Left forelimb (tissue), 1 donor: ENCODE results near the gene EPS8.

Experiments used
- DNase-seq: peaks from one replicate; pipeline ENCODE4 v3.0.0-alpha.2; 2018; ENCODE audit warnings: low spot score

Gene EPS8

DNA sequence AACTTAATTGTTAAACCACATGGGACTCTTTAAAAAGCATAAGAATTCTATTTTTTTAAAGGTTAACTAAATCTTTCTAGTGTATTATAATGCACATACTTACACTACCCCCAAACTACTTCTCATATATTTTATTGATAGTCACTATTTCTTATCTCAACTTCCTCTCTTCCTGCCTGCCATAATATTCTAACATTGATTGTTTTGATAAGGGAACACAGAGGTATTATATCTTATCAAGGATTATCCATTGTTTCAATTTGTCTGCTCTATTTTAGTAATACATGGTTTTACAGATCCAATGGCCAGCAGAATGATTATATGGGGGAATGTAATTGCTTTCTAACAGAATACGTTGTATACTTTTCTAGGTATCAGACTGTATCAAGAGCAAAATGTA, 98.9 kb downstream of the EPS8 start:
- DNase-seq: no peak

GRCh38 chr12:15689751-15690191, 99.4 kb downstream of the EPS8 start:
- no peak for DNase-seq

GRCh38 chr12:15688838-15689625, 100.2 kb downstream of the EPS8 start:
- DNase-seq: no peak

GRCh38 chr12:15688202-15688736, 100.9 kb downstream of the EPS8 start:
- DNase-seq: no peak

DNA sequence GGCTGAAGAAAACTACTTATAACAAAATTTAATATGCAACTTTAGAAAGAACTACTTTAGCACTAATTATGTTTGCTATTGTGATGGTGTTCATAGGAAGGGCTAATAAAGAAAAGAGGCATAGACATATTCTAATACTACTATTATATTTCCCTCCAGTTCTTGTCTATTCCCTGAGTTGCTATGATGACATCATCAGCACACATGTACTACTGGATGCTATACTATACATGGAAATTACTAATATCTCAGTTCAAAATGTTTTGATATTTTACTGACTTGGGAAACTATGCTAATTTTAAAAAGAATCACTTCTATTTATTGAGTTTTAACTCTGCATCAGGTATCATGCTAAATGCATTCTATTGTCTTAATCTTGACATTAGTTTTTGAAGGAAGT, 101.6 kb downstream of the EPS8 start:
- no peak for DNase-seq

- DNase-seq: no peak
Observed at GRCh38 chr12:15684896-15685658, 104.1 kb downstream of the EPS8 start.

- DNase-seq: no peak
Observed at GRCh38 chr12:15682826-15683225, 106.4 kb downstream of the EPS8 start.

GRCh38 chr12:15679151-15679550, 110.0 kb downstream of the EPS8 start:
- DNase-seq: no peak

DNA sequence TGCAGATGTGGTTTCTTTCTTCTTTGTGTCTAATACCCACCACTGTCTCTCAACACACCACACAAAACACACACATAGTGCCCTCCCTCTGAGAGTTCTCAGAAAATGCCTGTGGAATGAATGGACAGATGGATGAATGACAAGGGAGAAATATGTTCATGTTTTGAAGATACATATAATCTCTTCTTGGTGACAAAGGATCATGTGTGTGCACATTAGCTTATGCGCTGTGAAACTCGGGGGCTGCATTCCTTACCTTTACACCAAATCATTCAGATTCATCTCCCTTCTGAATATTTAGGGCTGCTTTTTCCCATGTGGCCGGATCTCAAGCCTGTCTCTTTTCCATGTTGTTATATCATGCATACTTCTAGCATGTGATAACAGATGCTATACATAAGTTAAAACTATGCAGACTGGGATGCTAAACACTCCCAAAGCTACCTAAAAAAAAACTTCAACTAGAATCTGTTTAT, 111.4 kb downstream of the EPS8 start:
- DNase-seq: no peak

GRCh38 chr12:15677228-15677627, 112.0 kb downstream of the EPS8 start:
- no peak for DNase-seq

- no peak for DNase-seq
Observed at GRCh38 chr12:15672671-15673270, 116.4 kb downstream of the EPS8 start.

- no peak for DNase-seq
Observed at GRCh38 chr12:15670756-15671155, 118.4 kb downstream of the EPS8 start.

DNA sequence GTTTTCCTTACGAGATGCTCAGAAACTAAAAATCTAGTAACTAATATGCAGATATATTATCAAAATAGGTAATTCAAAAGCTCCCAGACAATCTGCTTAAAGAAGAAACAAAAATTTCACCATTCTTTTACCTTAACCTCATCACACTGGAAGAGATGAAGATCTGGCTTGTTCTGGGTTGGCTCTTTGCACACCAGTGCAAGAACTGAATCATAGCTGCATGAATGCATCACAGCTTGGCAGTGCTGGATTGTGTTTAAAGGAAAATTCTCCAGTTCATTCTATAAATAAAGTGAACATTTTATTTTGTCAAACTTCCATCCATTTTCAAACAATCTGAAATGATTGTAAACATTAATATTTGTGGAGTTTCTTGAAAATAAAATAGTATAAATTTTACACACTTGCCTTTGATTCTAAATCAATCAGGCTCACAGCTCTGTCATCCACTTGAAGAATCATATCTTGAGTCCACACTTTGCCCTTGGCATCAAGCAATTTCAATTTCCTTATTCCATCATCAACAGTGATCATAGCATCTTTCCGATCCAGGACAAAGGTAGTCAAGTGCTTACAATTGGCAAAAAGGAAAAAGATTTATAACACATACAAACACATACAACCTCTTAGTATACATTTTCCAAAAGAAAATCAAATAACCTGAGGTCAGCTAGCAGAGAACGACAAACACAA, 119.8 kb downstream of the EPS8 start:
- DNase-seq: no peak

- no peak for DNase-seq
Observed at GRCh38 chr12:15664491-15664890, 124.7 kb downstream of the EPS8 start.

DNA sequence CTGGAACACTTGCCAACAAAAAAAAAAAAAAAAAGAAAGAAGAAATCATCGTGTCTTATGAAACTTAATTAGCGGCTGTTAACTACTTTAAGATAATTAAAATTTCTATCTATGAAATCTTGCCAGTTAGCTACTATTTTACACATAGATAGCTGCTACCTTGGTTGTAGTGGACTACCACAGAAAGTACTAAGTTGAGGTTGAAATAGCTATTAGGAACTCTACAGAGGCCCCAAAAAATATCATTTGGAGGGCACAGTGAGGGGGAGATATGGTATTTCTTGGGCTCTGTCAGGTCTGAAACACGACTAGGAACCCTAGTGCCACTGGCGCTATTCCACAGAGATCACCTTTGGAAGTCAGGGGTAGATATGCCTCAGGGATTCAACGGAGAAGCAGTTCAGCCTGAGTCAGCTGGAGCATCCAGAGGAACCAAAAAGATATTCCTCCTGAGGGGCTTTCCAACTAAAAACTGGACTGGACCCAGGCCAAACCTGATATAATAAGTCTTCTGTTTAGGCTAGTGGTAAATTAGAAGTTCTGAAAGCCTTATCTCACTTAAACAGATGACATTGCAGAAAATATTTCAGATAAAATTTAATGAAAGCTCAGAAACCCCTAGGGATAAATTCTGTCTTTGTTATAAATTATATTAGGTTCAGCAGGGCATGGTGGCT, 126.1 kb downstream of the EPS8 start:
- DNase-seq: no peak

- no peak for DNase-seq
Observed at GRCh38 chr12:15662303-15662980, 126.7 kb downstream of the EPS8 start.

DNA sequence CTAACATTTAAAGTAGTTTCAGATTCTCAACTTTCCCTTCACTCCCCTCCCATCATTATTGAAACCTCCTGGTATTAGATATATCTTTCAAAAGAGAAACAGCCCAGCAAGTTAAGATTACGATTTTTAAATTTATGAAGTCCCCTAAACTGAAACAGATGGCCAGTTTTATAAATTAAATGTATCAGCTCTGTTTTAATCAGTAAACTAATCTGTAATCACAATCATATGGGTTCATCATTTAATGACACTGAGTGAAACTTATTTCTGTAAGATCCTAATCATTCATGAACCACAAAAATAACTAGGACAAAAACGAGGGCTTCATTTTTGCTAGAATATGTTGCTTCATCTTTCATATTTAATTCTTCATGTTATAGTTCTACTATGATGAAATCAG, 137.8 kb downstream of the EPS8 start:
- no peak for DNase-seq

DNA sequence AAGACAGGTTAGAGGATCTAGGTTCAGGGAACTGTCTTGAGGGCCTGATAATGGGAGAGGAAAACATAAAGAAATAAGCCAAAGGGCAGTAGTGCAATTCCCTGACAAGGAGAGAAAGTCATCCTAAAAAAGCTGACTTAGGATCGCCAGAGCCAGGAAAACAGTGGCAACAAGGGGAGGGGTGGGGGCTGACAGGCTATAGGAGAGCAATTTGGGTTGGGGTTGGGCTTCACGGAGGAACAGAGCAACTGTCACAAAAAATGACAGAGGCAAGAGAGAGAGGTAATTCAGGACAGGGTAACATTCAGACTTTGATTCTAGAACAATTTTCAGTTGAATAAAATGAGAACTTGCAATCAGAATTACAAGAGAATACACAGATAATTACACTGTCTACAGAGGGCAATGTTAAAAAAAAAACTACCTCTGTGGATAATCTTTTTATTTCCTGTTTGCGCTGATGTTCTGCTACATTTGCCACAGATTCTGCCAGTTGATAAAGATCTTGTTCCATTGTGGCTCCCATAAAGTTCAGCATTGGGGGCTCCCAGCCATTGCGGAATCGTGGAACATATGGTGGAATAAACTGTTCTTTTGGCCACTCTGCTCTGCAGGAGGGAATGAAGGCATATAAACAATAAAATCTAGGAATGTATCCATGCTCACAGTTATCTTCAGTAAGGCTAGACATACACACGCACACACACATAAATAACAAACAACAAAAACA, 138.6 kb downstream of the EPS8 start:
- no peak for DNase-seq

- DNase-seq: no peak
Observed at GRCh38 chr12:15649347-15649746, 139.8 kb downstream of the EPS8 start.

DNA sequence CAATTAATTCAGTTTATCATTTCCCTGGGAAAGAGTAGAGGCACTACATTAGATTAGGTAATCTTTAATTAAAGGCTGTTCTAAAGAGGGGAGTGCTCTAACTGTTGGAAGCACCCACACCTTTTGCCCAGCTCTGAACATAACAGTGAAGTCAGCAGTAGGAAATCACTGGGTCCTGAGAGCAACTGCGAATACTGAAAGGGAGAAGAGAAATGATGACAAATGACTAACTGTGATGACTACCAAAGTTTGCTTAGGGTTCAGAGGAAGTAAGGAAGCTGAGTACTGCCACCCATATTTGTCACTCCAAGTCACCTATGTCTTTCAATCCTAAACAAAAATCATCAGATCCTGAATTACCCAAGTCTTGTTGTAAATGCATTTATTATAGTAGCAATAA, 140.6 kb downstream of the EPS8 start:
- no peak for DNase-seq
